C4-2B (cell line): ENCODE measurements around the gene CYP1A1.
"Not testable (repeated sequence)": the region's sequence is repeated elsewhere in the genome, so short reads cannot be mapped to it uniquely, and the experiment has no call there.

ENCODE experiments used
- H3K27ac ChIP-seq: fragments of 450-650 bp; 2 replicates; pipeline ENCODE4 v1.5.1; 2017
- CTCF ChIP-seq: fragments of 450-650 bp; conservative IDR thresholded peaks from 2 replicates; pipeline ENCODE4 v1.5.1; 2017; ENCODE audit warnings: mild to moderate bottlenecking
- ZFX ChIP-seq: fragments of 450-650 bp; IDR thresholded peaks from 2 replicates; pipeline ENCODE4 v1.6.1; 2017

CYP1A1 gene

DNA sequence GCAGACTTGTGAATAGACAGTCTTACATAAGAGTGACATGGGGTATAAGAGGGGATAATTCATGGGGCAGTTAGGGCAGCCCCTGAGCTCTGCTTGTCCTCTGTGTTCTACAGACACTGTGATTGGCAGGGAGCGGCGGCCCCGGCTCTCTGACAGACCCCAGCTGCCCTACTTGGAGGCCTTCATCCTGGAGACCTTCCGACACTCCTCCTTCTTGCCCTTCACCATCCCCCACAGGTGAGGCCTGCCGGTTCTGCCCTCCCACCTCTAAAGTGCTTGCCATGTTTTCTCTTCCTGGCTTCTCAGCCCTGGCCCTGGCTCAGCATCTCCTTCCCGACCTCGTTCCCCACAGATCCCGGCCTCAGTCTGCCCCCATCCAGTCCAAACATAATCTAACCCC lies 26.7 kb upstream of the CYP1A1 start:
- TF ChIP-seq ZFX (no peak), CTCF (no peak)
- H3K27ac ChIP-seq, result no peak overlapping the region

DNA sequence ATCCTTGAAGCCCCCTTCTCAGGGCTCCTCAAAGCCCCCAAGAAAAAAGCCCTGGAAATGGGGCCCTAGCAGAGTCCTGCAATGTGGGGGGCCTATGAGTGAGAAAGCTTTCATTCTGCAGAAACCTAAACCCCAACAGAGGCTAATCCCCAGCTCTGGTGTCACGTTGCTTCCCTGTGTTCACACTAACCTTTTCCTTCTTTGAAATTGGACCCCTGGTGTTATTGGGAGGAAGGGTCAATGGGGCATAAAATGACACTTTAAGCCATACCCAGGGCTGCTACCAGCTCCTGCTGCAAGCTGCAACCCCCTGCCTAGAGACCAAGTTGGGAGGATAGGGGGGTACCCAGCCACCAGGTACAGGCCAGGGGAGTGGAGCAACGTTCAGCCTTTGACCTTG lies 25.4 kb upstream of the CYP1A1 start:
- H3K27ac ChIP-seq, result no peak overlapping the region
- no peak for TF ChIP-seq CTCF
- TF ChIP-seq ZFX, result no peak

DNA sequence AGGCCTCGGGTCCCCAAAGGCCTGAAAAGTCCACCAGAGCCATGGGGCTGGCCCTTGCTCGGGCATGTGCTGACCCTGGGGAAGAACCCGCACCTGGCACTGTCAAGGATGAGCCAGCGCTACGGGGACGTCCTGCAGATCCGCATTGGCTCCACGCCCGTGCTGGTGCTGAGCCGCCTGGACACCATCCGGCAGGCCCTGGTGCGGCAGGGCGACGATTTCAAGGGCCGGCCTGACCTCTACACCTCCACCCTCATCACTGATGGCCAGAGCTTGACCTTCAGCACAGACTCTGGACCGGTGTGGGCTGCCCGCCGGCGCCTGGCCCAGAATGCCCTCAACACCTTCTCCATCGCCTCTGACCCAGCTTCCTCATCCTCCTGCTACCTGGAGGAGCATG lies 24.5 kb upstream of the CYP1A1 start:
- no peak for TF ChIP-seq ZFX
- TF ChIP-seq CTCF, result no peak
- no peak overlapping the region for H3K27ac ChIP-seq

DNA sequence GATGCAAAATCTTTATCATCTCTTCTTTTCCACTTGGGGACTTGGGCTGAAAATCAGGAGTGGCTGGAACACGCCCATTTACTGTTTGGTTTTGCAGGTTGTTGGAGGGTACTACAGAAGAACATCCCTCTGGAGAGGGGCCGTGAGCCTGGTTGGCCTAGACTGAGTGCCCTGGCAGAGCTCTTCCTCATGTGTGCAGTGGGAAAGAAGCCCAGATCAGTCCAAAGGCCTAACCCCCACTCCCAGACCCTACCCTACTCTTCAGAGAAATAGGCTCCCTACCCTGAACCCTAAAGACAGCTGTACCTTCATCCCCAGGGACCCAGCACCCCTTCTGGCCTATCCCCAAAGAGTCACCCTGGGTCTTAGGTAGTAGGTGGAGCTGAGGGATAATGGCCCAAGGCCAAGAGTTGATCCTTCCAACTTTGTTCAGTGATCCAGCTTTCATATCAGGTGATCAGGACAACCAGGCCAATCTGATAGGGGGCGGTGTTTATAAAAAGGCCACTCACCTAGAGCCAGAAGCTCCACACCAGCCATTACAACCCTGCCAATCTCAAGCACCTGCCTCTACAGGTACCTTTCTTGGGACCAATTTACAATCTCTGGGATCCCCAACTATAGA lies 23.1 kb upstream of the CYP1A1 start, which contains the start of gene CYP1A2:
TSS of gene CYP1A2 (plus strand) at position 524 of the 625 bp plus-strand sequence. CDS start 894 bp downstream, outside the sequence.
- TF ChIP-seq ZFX (no peak), CTCF (no peak)
- H3K27ac ChIP-seq, result no peak within 1 kb of the TSS

- no peak for TF ChIP-seq CTCF
- no peak for TF ChIP-seq ZFX
Measured at GRCh38 chr15:74746389-74746788, 21.1 kb upstream of the CYP1A1 start.

DNA sequence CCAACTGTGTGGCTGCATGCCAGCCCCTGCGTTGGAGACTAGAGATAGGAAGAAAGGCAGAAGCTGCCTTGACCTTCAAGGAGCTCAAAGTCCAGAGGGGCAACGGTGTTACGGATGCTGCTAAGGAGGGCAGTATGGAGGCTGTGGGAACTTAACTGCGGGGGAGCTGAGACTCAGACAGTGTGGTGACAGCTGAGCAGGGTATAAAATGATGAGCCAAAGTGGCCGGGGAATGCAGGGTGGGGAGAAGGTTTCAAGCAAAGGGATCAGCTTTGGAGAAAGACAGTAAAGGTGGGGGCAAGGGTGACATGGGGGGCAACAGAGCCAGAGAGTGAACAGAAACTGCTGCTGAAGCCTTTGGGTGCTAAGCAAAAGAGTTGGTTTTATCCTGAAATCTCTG lies 17.1 kb upstream of the CYP1A1 start:
- no peak for TF ChIP-seq CTCF
- TF ChIP-seq ZFX, result no peak

More at GRCh38 chr15:74746389-74746788, 21.1 kb upstream of the CYP1A1 start:
- H3K27ac ChIP-seq, result no peak overlapping the region

DNA sequence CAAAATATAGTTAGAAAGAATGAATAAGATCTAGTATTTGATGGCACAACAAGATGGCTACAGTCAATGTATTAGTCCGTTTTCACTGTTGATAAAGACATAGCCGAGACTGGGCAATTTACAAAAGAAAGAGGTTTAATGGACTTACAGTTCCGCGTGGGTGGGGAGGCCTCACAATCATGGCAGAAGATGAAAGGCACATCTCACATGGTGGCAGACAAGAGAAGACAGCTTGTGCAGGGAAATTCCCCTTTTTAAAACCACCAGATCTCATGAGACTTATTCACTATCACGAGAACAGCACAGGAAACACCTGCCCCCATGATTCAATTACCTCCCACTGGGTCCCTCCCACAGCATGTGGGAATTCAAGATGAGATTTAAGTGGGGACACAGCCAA lies 12.9 kb upstream of the CYP1A1 start:
- H3K27ac ChIP-seq, result not testable (repeated sequence)

More for the DNA sequence above, 17.1 kb upstream of the CYP1A1 start:
- no peak overlapping the region for H3K27ac ChIP-seq

- TF ChIP-seq CTCF, result no peak
- TF ChIP-seq ZFX, result no peak
- H3K27ac ChIP-seq, result no peak overlapping the region
Measured at GRCh38 chr15:74735305-74735704, 10.0 kb upstream of the CYP1A1 start.
